Loucy (cell line): Measurements from ENCODE around the gene NAALAD2.

Experiments
- H2AFZ ChIP-seq: fragments of 200-600 bp; sonication (generic); 2 replicates; pipeline ENCODE4 v1.6.0; 2016; ENCODE audit warnings: antibody characterized with exemption, mild to moderate bottlenecking, low read length, moderate library complexity
- H3F3A ChIP-seq: fragments of 200-600 bp; 2 replicates; pipeline ENCODE4 v1.6.0; 2016; ENCODE audit warnings: antibody characterized with exemption, low read depth, mild to moderate bottlenecking
- H3K27me3 ChIP-seq: fragments of 200-600 bp; sonication (generic); 2 replicates; pipeline ENCODE4 v1.6.1; 2014; ENCODE audit warnings: low read length, mild to moderate bottlenecking; ENCODE audit not compliant: insufficient read depth, poor library complexity, severe bottlenecking
- H3K36me3 ChIP-seq: fragments of 200-600 bp; sonication (generic); 2 replicates; pipeline ENCODE4 v1.6.1; 2016; ENCODE audit warnings: low read length; ENCODE audit not compliant: insufficient read depth
- H3K4me1 ChIP-seq: fragments of 200-600 bp; sonication (generic); 2 replicates; pipeline ENCODE4 v1.5.1; 2014; ENCODE audit warnings: low read length, mild to moderate bottlenecking; ENCODE audit not compliant: insufficient read depth, poor library complexity, severe bottlenecking
- H3K4me2 ChIP-seq: fragments of 200-600 bp; sonication (generic); 2 replicates; pipeline ENCODE4 v1.6.0; 2014; ENCODE audit warnings: antibody characterized with exemption, low read length, low read depth, mild to moderate bottlenecking; ENCODE audit not compliant: poor library complexity, severe bottlenecking
- H3K4me3 ChIP-seq: fragments of 200-600 bp; sonication (generic); 2 replicates; pipeline ENCODE4 v1.5.1; 2014; ENCODE audit warnings: low read length, mild to moderate bottlenecking, mixed read lengths; ENCODE audit not compliant: poor library complexity, severe bottlenecking
- H3K79me2 ChIP-seq: fragments of 200-600 bp; sonication (generic); 2 replicates; pipeline ENCODE4 v1.6.1; 2014; ENCODE audit warnings: low read length; ENCODE audit not compliant: insufficient read depth
- H3K9ac ChIP-seq: fragments of 200-600 bp; sonication (generic); 2 replicates; pipeline ENCODE4 v1.6.0; 2014; ENCODE audit warnings: mild to moderate bottlenecking, low read depth, low read length, moderate library complexity; ENCODE audit not compliant: poor library complexity, severe bottlenecking
- H3K9me2 ChIP-seq: fragments of 200-600 bp; sonication (generic); replicated peaks from 2 replicates; pipeline ENCODE4 v1.6.1; 2016; ENCODE audit warnings: low read depth, low read length, mixed read lengths
- H3K9me3 ChIP-seq: fragments of 200-600 bp; sonication (generic); 2 replicates; pipeline ENCODE4 v1.6.1; 2014; ENCODE audit warnings: mild to moderate bottlenecking, antibody characterized with exemption, low read length, low read depth; ENCODE audit not compliant: insufficient read depth
- H4K20me1 ChIP-seq: fragments of 200-600 bp; sonication (generic); 2 replicates; pipeline ENCODE4 v1.6.0; 2014; ENCODE audit warnings: antibody characterized with exemption, low read length, mild to moderate bottlenecking; ENCODE audit not compliant: insufficient read depth, poor library complexity, severe bottlenecking
- EZH2phosphoT487 ChIP-seq: fragments of 200-600 bp; IDR thresholded peaks from 2 replicates; pipeline ENCODE4 v1.6.1; 2018; ENCODE audit warnings: antibody characterized with exemption, mild to moderate bottlenecking, moderate library complexity, borderline replicate concordance
- TF ChIP-seq, protein P1 (sequence below): fragments of 200-600 bp; sonication (generic); conservative IDR thresholded peaks from 2 replicates; pipeline ENCODE4 v1.5.1; 2014; ENCODE audit warnings: mild to moderate bottlenecking, antibody characterized with exemption, low read length

Gene NAALAD2

DNA sequence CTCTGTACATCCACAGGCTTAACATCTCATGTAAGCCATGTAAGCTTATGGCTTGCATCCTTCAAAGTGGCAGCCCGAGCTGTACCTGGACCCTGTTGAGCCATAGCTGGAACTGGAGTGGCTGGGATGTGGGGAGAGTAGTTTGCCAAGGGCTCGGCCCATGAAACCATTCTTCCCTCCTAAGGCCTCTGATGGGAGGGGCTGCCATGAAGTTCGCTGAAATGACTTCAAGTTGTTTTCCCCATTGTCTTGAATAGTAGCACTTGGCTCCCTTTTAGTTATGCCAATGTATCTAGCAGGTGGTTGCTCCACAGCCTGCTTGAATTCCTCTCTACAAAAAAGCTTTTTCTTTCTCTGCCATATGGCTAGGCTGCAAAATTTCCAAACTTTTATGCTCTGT lies 93.6 kb downstream of the NAALAD2 start:
- Histone ChIP-seq H3K36me3 (no peaks in the 10 kb centered on the region), H3K9me3 (no peaks in the 10 kb centered on the region), H3K27me3 (no peaks in the 10 kb centered on the region), H2AFZ (no peak overlapping the region), H3K9ac (no peak overlapping the region), H4K20me1 (no peaks in the 10 kb centered on the region), H3K4me1 (peaks cover 28% of the 10 kb centered on the region), H3K9me2 (no peaks in the 10 kb centered on the region), H3K79me2 (peaks cover 8% of the 10 kb centered on the region), H3K4me2 (no peak overlapping the region), H3F3A (no peaks in the 10 kb centered on the region), H3K4me3 (no peak overlapping the region)
- TF ChIP-seq, protein P1, sequence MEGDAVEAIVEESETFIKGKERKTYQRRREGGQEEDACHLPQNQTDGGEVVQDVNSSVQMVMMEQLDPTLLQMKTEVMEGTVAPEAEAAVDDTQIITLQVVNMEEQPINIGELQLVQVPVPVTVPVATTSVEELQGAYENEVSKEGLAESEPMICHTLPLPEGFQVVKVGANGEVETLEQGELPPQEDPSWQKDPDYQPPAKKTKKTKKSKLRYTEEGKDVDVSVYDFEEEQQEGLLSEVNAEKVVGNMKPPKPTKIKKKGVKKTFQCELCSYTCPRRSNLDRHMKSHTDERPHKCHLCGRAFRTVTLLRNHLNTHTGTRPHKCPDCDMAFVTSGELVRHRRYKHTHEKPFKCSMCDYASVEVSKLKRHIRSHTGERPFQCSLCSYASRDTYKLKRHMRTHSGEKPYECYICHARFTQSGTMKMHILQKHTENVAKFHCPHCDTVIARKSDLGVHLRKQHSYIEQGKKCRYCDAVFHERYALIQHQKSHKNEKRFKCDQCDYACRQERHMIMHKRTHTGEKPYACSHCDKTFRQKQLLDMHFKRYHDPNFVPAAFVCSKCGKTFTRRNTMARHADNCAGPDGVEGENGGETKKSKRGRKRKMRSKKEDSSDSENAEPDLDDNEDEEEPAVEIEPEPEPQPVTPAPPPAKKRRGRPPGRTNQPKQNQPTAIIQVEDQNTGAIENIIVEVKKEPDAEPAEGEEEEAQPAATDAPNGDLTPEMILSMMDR = no peak
- no peak for TF ChIP-seq EZH2phosphoT487

DNA sequence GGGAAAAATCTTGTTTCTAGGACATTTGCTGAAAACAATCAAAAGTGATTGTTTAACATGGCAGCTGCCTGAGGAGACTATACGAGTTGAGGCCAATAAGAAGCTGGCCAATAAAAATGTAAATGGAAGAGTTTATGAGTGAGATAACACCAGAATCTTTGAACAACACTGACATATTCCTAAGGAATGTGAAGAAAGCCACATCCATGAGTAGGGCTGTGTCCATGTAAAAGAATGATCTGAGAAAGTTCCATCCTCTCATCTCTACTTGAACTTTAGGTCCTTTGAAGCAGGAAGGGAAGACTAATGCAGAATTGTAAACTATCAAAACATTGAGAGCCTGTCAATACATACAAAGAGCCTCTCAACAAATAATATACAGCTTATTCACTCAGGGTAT lies 95.3 kb downstream of the NAALAD2 start:
- Histone ChIP-seq H3K9me2 (no peaks in the 10 kb centered on the region), H3K36me3 (no peaks in the 10 kb centered on the region), H3K27me3 (no peaks in the 10 kb centered on the region), H3K9me3 (no peaks in the 10 kb centered on the region), H3K79me2 (no peaks in the 10 kb centered on the region), H3F3A (no peaks in the 10 kb centered on the region), H4K20me1 (no peaks in the 10 kb centered on the region), H3K4me2 (no peak overlapping the region), H3K4me3 (no peak overlapping the region), H3K9ac (no peak overlapping the region), H2AFZ (no peak overlapping the region), H3K4me1 (peaks cover 15% of the 10 kb centered on the region)
- TF ChIP-seq EZH2phosphoT487 = no peak
- TF ChIP-seq, protein P1 = no peak

DNA sequence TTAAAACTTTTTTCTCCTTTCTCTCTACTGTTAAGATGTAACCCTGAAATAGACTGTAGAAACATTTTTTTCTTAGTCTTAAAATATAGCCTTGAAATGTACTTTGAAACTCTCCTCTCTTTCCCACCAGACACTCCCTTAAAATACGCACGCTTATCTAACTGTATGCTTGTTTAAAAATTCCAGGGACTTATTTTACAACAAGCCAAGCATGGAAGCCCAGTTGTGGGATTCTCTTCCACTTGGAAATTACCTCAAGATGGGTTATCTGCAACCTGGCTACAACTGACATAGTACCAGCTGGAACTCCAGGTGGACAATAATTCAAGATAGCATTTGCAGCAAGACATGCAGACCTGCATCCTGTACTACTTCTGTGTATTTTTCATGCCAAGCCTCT lies 100.5 kb downstream of the NAALAD2 start:
- H3K9me2 ChIP-seq = no peaks in the 10 kb centered on the region
- H3K79me2 ChIP-seq = no peaks in the 10 kb centered on the region
- H3K4me3 ChIP-seq = no peak overlapping the region
- no peaks in the 10 kb centered on the region for H3K9me3 ChIP-seq
- no peaks in the 10 kb centered on the region for H3K36me3 ChIP-seq
- no peaks in the 10 kb centered on the region for H3F3A ChIP-seq
- no peak overlapping the region for H3K4me2 ChIP-seq
- H3K9ac ChIP-seq = no peak overlapping the region
- H4K20me1 ChIP-seq = no peaks in the 10 kb centered on the region
- no peak overlapping the region for H2AFZ ChIP-seq
- H3K4me1 ChIP-seq = no peaks in the 10 kb centered on the region
- no peak for TF ChIP-seq EZH2phosphoT487
- TF ChIP-seq, protein P1 = no peak
- no peaks in the 10 kb centered on the region for H3K27me3 ChIP-seq
